GM12872 (cell line): ENCODE results near the gene OR2AG1.

Experiments used
- TF ChIP-seq, protein P1 (sequence below): IDR thresholded peaks from 3 replicates; pipeline ENCODE4 v1.5.1; 2011; ENCODE audit warnings: low read depth, mild to moderate bottlenecking, low read length, moderate library complexity; ENCODE audit not compliant: insufficient read depth

The OR2AG1 gene

DNA sequence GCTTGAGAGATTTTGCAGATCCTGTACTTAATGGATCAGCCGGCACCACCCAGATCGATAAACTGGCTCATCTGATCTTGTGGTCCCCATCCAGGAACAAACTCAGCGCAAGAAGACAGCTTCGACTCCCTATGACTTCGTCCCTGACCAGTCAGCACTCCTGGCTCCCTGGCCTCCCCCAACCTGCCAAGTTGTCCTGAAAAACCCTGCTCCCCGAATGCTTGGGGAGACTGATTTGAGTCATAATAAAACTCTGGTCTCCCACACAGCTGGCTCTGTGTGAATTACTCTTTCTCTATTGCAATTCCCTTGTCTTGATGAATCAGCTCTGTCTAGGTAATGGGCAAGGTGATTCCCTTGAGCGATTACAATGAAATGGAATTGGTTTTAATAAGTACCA lies 40.6 kb upstream of the OR2AG1 start:
- TF ChIP-seq, protein P1, sequence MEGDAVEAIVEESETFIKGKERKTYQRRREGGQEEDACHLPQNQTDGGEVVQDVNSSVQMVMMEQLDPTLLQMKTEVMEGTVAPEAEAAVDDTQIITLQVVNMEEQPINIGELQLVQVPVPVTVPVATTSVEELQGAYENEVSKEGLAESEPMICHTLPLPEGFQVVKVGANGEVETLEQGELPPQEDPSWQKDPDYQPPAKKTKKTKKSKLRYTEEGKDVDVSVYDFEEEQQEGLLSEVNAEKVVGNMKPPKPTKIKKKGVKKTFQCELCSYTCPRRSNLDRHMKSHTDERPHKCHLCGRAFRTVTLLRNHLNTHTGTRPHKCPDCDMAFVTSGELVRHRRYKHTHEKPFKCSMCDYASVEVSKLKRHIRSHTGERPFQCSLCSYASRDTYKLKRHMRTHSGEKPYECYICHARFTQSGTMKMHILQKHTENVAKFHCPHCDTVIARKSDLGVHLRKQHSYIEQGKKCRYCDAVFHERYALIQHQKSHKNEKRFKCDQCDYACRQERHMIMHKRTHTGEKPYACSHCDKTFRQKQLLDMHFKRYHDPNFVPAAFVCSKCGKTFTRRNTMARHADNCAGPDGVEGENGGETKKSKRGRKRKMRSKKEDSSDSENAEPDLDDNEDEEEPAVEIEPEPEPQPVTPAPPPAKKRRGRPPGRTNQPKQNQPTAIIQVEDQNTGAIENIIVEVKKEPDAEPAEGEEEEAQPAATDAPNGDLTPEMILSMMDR = no peak

GRCh38 chr11:6745018-6745417 lies 37.8 kb upstream of the OR2AG1 start:
- TF ChIP-seq, protein P1 = no peak

DNA sequence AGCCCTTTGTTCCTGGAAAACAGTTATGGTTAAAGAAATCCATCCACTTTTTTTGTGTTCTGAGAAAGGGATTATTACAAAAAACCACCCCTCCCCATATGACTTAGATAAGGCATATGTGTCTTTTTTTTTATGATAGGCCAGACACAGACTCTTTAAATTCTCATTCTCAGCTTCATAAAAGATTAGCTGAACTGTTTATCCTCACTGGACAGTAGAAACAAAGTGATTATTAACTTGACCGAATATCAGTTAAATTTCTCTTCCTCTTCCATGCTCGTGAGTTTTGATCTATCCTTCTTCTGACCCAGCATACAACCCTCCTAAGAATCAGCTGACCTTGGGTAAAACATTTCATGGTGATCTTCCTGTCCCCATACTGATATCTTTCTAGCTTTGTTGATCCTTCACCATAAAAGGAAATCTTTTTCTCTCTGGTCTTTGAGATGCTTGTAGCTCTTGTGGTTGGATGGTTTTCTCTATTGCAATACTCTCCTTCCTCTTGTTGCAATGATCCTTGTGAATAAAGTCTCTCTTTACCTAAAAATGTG lies 37.3 kb upstream of the OR2AG1 start:
- TF ChIP-seq, protein P1 = no peak

DNA sequence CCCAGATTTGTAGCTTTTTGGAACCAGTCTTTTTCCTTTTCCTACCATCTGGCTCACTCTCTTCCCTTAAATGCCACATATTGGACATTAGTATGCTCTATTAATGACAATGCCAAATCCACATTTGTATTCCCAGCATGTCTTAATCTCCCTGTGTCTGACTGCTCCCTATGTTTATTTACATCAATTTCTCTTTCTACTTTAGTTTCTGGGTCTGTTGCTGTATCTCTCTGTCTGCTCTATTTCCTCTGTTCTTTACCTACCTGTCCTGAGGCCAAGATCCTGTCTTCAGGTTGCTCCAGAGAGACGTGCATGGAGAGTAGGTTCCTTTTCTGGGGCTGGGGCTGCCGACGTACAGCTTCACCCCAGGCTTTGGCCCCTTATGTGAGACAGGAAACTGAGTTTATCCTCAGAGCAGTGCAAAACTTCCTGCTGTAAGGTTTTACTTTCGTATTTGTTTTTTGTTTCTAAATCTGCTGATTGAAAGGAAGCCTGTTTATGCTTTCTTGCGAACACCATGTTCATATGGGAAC lies 36.7 kb upstream of the OR2AG1 start:
- TF ChIP-seq, protein P1 = no peak

DNA sequence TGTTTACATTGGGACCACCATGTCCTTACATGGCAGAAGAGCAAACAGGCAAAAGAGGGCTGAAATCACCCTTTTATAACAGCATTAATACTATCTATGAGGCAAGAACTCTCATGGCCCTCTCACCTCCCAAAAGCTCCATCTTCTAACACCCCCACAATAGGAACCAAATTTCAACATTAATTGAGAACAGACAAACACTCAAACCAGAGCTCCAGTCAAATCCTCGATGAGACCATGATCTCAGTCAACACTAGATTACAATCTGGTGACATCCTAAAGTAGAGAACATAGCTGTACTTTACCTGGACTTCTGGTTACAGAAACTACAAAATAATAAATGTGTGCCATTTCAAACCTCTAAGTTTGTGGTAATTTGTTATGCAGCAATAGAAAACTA lies 36.2 kb upstream of the OR2AG1 start:
- TF ChIP-seq, protein P1 = no peak

GRCh38 chr11:6747097-6747668 lies 35.6 kb upstream of the OR2AG1 start:
- TF ChIP-seq, protein P1 = no peak

DNA sequence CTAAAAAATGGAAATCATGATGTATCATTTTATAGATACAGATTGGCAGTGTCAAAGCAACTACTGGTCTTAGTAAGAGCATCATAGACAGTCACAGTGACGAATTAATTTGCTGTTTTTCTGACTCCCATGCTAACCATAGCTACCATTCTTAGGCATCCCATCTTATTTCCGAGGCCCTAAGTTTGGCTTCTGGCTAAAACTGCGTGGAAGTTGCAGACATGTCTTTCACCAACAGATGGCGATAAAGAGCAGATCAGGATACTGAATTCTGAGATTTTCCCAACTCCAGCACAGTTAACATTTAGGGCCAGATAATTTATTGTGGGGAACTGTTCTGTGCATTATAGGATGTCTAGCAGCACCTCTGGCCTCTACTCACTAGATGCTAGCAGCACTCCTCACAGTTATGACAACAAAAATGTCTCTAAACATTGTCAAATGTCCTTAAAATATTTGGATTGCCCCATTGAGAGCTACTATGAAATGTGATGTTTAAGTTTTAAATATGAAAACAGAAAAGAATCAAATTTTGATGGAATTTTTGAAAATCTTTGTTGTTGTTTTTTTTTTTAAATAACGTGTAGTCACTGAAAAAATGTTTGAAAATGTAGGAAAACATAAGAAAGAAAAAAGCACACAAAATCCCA lies 27.4 kb upstream of the OR2AG1 start:
- TF ChIP-seq, protein P1 = peak; percentile 85
